Ovary (tissue), 9 donors: ENCODE measurements around the gene FAM163B. TPM values are rescaled to one million over a fixed set of nuclear protein-coding genes. Genes with fewer than 3 reads are reported as not detected.
A peak's percentile ranks its signal among the peaks of the same experiment; 100 is the strongest.

ENCODE experiments used
- DNase-seq, 5 donors: peaks; one replicate each; pipeline ENCODE4 v3.0.0-alpha.2; 2019 to 2020
- H3K27ac ChIP-seq, 2 donors: fragments of 200-600 bp; one replicate each; pipeline versions ENCODE4 v1.5.1 to v1.8.0; 2019 to 2022
- H3K27me3 ChIP-seq: fragments of 200-600 bp; one replicate; pipeline ENCODE4 v1.8.0; 2022
- H3K36me3 ChIP-seq: fragments of 200-600 bp; sonication (generic); one replicate; pipeline ENCODE4 v1.5.1; 2019
- H3K4me1 ChIP-seq: one replicate; pipeline ENCODE4 v1.8.1; 2013; ENCODE audit warnings: mild to moderate bottlenecking, moderate library complexity; ENCODE audit not compliant: insufficient read depth
- H3K4me3 ChIP-seq: fragments of 200-600 bp; sonication (generic); one replicate; pipeline ENCODE4 v1.5.1; 2017
- H3K9me3 ChIP-seq, 2 donors: fragments of 200-600 bp in 1 of 2; sonication (generic) in 1 of 2; one replicate each; pipeline versions ENCODE4 v1.5.1 to v1.8.1; 2013 to 2019; ENCODE audit warnings: mild to moderate bottlenecking in 1 of 2, moderate library complexity in 1 of 2
- CTCF ChIP-seq, 3 donors: fragments of 450-650 bp in 2 of 3; fragments of 200-600 bp in 1 of 3; IDR thresholded peaks; one replicate each; pipeline versions ENCODE4 v1.5.1 to v1.8.0; 2016 to 2022; ENCODE audit warnings: antibody characterized with exemption in 3 of 3, mild to moderate bottlenecking in 1 of 3
- EP300 ChIP-seq: sonication (generic); formaldehyde crosslinking; IDR thresholded peaks from one replicate; pipeline ENCODE4 v1.6.1; 2017; ENCODE audit warnings: antibody characterized with exemption
- POLR2A ChIP-seq: fragments of 450-650 bp; IDR thresholded peaks from one replicate; pipeline ENCODE4 v1.6.1; 2017; ENCODE audit warnings: antibody characterized with exemption, mild to moderate bottlenecking, moderate library complexity
- WGBS, 3 donors: extraction: QIAGEN DNeasy Blood & Tissue Kit in 1 of 3; methylation state at CpG; one replicate each; pipeline versions ENCODE4 v1.1.5 to v1.1.7; 2013 to 2017; 5-methylcytosine and 5-hydroxymethylcytosine counted together
- intact Hi-C, 4 donors: fragments of 100-400 bp; cut with DNase I; formaldehyde crosslinking; loops; one replicate each; pipeline versions ENCODE4 v1.11.0 to v1.15.1; 2022 to 2023
- polyA plus RNA-seq, 2 donors: library from polyadenylated mRNA; stranded (reverse); fragments of 200-250 nt in 1 of 2; fragments of 350-450 nt in 1 of 2; fragmentation: Illumina TruSeq in 1 of 2; extraction: RNeasy Lipid Tissue Mini Kit (QIAGEN cat#74804) in 1 of 2; gene quantifications; one replicate each; pipeline ENCODE4 v1.2.3, GENCODE V29; 2013 to 2014
- total RNA-seq, 7 donors: library from RNA; depleted of rRNA in 2 of 7; stranded (reverse); fragments of >200 nt in 2 of 7; fragmentation: NEBNext Ultra II Directional in 3 of 7; extraction: Animal tissue kit (Norgen Biotek cat#: 25700) in 3 of 7; gene quantifications; one replicate each; pipeline versions ENCODE4 v1.1.0 to v1.2.4, GENCODE V29; 2016 to 2023
- donor health status: DM: no; HTN: no; CAD: no; lungs with moderate emphysema.
- donor health status: DM: no; HTN: no; CAD: no.
- donor health status: Bipolar disorder and iron deficiency.
- donor health status: DM: yes; HTN: yes; CAD: no.
- donor health status: DM: no; HTN: no; CAD: no.
- donor health status: DM: yes; HTN: yes; CAD: no.

The FAM163B gene
- total and polyA plus RNA-seq, 9 donors = 0.21 to 0.30 TPM; not detected in 7

GRCh38 chr9:133562611-133563290, 46.4 kb downstream of the FAM163B start:
- DNase-seq = no peak
- TF ChIP-seq EP300 (no peak), CTCF (IDR thresholded peaks at IDR 0.05) (no peak), POLR2A (no peak)
- H3K27me3 ChIP-seq = no peaks in the 10 kb centered on the region
- no peaks in the 10 kb centered on the region for H3K9me3 ChIP-seq
- no peaks in the 10 kb centered on the region for H3K36me3 ChIP-seq
- peak overlapping the region in 1 of 2 donors; percentile 50 for H3K27ac ChIP-seq
- WGBS, 3 donors = 89 to 93% (median 91%) methylated on average over 38 to 53 of the region's 54 CpGs
- intact Hi-C loops = no loop called here
- peaks cover 11% of the 10 kb centered on the region for H3K4me1 ChIP-seq
- H3K4me3 ChIP-seq = no peak overlapping the region

- H3K4me1 ChIP-seq = peaks cover 11% of the 10 kb centered on the region
- DNase-seq = no peak
- H3K4me3 ChIP-seq = no peak overlapping the region
- TF ChIP-seq CTCF (IDR thresholded peaks at IDR 0.05) (no peak), EP300 (no peak), POLR2A (no peak)
- intact Hi-C loops = no loop called here
- H3K9me3 ChIP-seq = no peaks in the 10 kb centered on the region
- no peaks in the 10 kb centered on the region for H3K27me3 ChIP-seq
- no peaks in the 10 kb centered on the region for H3K36me3 ChIP-seq
- no peak overlapping the region for H3K27ac ChIP-seq
- WGBS, 3 donors = 82 to 97% (median 96%) methylated on average over 23 to 29 of the region's 32 CpGs
These were observed 47.1 kb downstream of the FAM163B start for GRCh38 chr9:133561976-133562554.

GRCh38 chr9:133560944-133561343, 48.2 kb downstream of the FAM163B start:
- TF ChIP-seq EP300 (no peak), CTCF (IDR thresholded peaks at IDR 0.05) (no peak), POLR2A (no peak)
- Histone ChIP-seq H3K27ac (no peak overlapping the region), H3K4me3 (no peak overlapping the region), H3K9me3 (no peaks in the 10 kb centered on the region), H3K36me3 (no peaks in the 10 kb centered on the region), H3K27me3 (no peaks in the 10 kb centered on the region), H3K4me1 (peaks cover 11% of the 10 kb centered on the region)
- DNase-seq = no peak
- WGBS, 3 donors = 94 to 95% (median 94%) methylated on average over 21 to 22 of the region's 22 CpGs
- intact Hi-C loops = no loop called here

GRCh38 chr9:133560311-133560710, 48.9 kb downstream of the FAM163B start:
- Histone ChIP-seq H3K36me3 (no peaks in the 10 kb centered on the region), H3K27ac (no peak overlapping the region), H3K9me3 (no peaks in the 10 kb centered on the region), H3K4me3 (no peak overlapping the region), H3K27me3 (no peaks in the 10 kb centered on the region), H3K4me1 (peaks cover 11% of the 10 kb centered on the region)
- intact Hi-C loops = no loop called here
- TF ChIP-seq EP300 (no peak), CTCF (IDR thresholded peaks at IDR 0.05) (no peak), POLR2A (no peak)
- no peak for DNase-seq
- 50 to 65% (median 64%) methylated on average over 12 to 15 of the region's 15 CpGs for WGBS, 3 donors
